ENCODE results near the gene BMP8B. TPM values are rescaled to one million over a fixed set of nuclear protein-coding genes. Genes with fewer than 3 reads are reported as not detected.

The BMP8B gene
- total and polyA plus RNA-seq, 11 donors, result 0.08 to 0.68 (median 0.49) TPM

DNA sequence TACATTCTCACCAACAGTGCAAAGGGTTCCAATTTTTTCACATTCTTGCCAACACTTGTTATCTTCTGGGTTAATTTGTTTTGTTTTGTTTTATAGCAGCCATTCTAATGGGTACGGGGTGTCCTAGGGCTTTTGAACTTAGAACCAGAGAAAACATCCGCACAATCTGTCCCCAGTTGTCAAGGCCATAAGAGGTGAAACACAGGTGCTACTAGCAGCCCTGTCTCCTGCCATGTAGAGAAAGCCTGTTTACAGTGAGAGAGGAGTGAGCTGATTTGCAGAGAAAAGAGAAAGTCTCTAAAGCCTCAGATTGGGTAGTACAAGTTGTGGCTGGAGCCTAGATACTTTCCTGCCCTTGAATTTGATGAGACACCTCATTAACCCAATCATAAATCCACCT is 46.4 kb upstream of the BMP8B start:
- intact Hi-C loops (cut with DNase I), result loop anchor here in 1 of 10 donors (5.0 kb wide), 1 partner anchor 52 kb away; no protein-coding TSS in a partner anchor
- DNase-seq, result no peak
- no peak overlapping the region for H3K27ac ChIP-seq
- no peak overlapping the region for H3K4me3 ChIP-seq
- WGBS, 4 donors, result 92 to 98% (median 93%) methylated on average over 2 of the region's 2 CpGs
- ATAC-seq, result no peak
- H3K27me3 ChIP-seq, result peaks cover 0 to 4% (median 0%) of the 10 kb centered on the region in 9 donors
- peaks cover 0 to 33% (median 19%) of the 10 kb centered on the region in 9 donors for H3K36me3 ChIP-seq
- no peaks in the 10 kb centered on the region for H3K9me3 ChIP-seq
- H3K4me1 ChIP-seq, result no peaks in the 10 kb centered on the region
- no peak for TF ChIP-seq CTCF (IDR thresholded peaks at IDR 0.05)
- no peak for TF ChIP-seq POLR2A (IDR thresholded peaks at IDR 0.05)

- Histone ChIP-seq H3K9me3 (no peaks in the 10 kb centered on the region), H3K36me3 (peaks cover 0 to 20% (median 6%) of the 10 kb centered on the region in 9 donors), H3K27ac (peak overlapping the region in 1 of 12 donors; percentile 73), H3K27me3 (peaks cover 0 to 6% (median 0%) of the 10 kb centered on the region in 9 donors), H3K4me1 (no peaks in the 10 kb centered on the region), H3K4me3 (no peak overlapping the region)
- TF ChIP-seq CTCF (IDR thresholded peaks at IDR 0.05) (no peak), POLR2A (IDR thresholded peaks at IDR 0.05) (no peak)
- WGBS, 4 donors, result 90 to 96% (median 92%) methylated on average over 9 of the region's 9 CpGs
- intact Hi-C loops (cut with DNase I), result no loop called here
- no peak for DNase-seq
- peak in 1 of 4 donors; percentile 50 for ATAC-seq
Observed at GRCh38 chr1:39833621-39834385, 45.1 kb upstream of the BMP8B start.

DNA sequence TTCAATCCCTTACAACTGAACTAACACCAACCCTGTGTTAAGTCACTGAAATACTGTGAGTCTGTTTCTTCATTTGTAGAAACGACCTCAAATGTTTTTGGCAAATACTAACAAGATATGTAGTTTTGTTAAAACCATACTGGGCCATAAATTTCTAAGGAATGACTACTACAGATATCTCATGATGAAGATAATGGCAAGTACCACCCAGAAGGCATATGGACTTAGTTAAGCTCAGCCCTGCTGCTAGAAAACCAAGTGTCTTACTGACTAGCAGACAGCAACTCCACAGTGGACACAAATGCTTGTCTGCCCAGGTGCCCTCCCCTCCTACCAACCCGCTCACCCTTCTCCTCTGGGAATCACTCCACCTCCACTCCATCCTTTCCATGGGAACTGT is 44.5 kb upstream of the BMP8B start:
- peaks cover 0 to 10% (median 0%) of the 10 kb centered on the region in 9 donors for H3K27me3 ChIP-seq
- peaks cover 0 to 13% (median 5%) of the 10 kb centered on the region in 9 donors for H3K36me3 ChIP-seq
- intact Hi-C loops (cut with DNase I), result no loop called here
- no peaks in the 10 kb centered on the region for H3K4me1 ChIP-seq
- TF ChIP-seq POLR2A (IDR thresholded peaks at IDR 0.05) (no peak), CTCF (IDR thresholded peaks at IDR 0.05) (no peak)
- H3K4me3 ChIP-seq, result no peak overlapping the region
- WGBS, 4 donors, result 71 to 80% (median 74%) methylated on average over 2 of the region's 2 CpGs
- no peak for DNase-seq
- peak in 1 of 4 donors; percentile 10 for ATAC-seq
- H3K9me3 ChIP-seq, result no peaks in the 10 kb centered on the region
- peak overlapping the region in 1 of 12 donors; percentile 73 for H3K27ac ChIP-seq

- TF ChIP-seq POLR2A (IDR thresholded peaks at IDR 0.05), result no peak
- no peak for TF ChIP-seq CTCF (IDR thresholded peaks at IDR 0.05)
- peaks cover 0 to 5% (median 0%) of the 10 kb centered on the region in 9 donors for H3K36me3 ChIP-seq
- intact Hi-C loops (cut with DNase I), result no loop called here
- H3K9me3 ChIP-seq, result no peaks in the 10 kb centered on the region
- H3K4me3 ChIP-seq, result no peak overlapping the region
- DNase-seq (no peak), ATAC-seq (peak in 1 of 4 donors; percentile 11)
- no peak overlapping the region for H3K27ac ChIP-seq
- H3K4me1 ChIP-seq, result no peaks in the 10 kb centered on the region
- H3K27me3 ChIP-seq, result peaks cover 0 to 10% (median 0%) of the 10 kb centered on the region in 9 donors
- 47 to 59% (median 53%) methylated on average over 6 of the region's 6 CpGs for WGBS, 4 donors
Observed at GRCh38 chr1:39832294-39832693, 43.6 kb upstream of the BMP8B start.

Data from heart left ventricle (tissue), 16 donors.